ENCODE results near the gene FFAR4. TPM values are rescaled to one million over a fixed set of nuclear protein-coding genes. Genes with fewer than 3 reads are reported as not detected.

The FFAR4 gene
- total and polyA plus RNA-seq, 2 of the 8 experiments (the other 6 are each of a cell fraction or from before 2014, with no cell fraction given) = not detected

DNA sequence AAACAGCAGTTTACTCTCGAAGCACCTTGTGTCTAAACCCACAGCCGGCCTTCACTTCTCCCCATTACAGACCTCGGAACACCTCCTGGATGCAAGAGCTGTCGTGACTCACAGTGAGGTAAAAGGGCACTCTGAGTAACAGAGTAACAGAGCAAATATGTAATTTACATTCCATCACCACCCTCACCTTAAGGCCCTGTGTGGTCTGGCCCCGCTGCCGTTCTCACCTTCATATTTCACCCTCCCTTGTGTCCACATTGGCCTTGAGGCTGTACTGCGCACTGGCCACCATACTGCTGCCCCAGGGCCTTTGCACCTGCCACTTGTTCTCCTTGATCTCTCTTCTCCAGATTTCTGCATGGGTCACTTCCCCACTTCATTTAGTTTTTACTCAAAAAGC lies 12.6 kb downstream of the FFAR4 start:
- Histone ChIP-seq H3K4me2 (ENCODE audit: insufficient read depth in 1 of 2, low read depth in 2 of 2, low read length in 2 of 2) (no peak overlapping the region), H3K4me1 (replicated peaks in 1 of 4; ENCODE audit: control insufficient read depth in 3 of 4, insufficient read depth in 4 of 4, low read length in 3 of 4) (no peaks in the 10 kb centered on the region), H3K9ac (replicated peaks in 1 of 4; ENCODE audit: extremely low read depth in 1 of 4, low read depth in 3 of 4, low read length in 3 of 4) (no peak overlapping the region), H4K8ac (ENCODE audit: extremely low read depth, insufficient read depth, low read length) (no peak overlapping the region), H4K5ac (ENCODE audit: insufficient read length, low read depth, low read length) (no peak overlapping the region), H3K27ac (ENCODE audit: low read depth, low read length) (no peak overlapping the region), H3K18ac (ENCODE audit: extremely low read depth, low read length) (no peak overlapping the region), H2BK12ac (ENCODE audit: low read depth, low read length) (no peak overlapping the region), H3K9me3 (ENCODE audit: insufficient read depth in 2 of 2, low read depth in 1 of 2, low read length in 1 of 2) (no peaks in the 10 kb centered on the region), H3K4me3 (ENCODE audit: extremely low read depth in 1 of 4, insufficient read depth in 2 of 4, low read depth in 3 of 4, low read length in 4 of 4) (no peak overlapping the region), H2BK15ac (ENCODE audit: low read length) (no peak overlapping the region), H3K56ac (replicated peaks; ENCODE audit: insufficient read length, low read depth, low read length) (no peak overlapping the region), H2BK120ac (replicated peaks; ENCODE audit: low read depth, low read length) (no peak overlapping the region), H3K14ac (ENCODE audit: insufficient read length) (no peak overlapping the region), H3K27me3 (replicated peaks in 1 of 4; ENCODE audit: control insufficient read depth in 3 of 4, extremely low read depth in 1 of 4, insufficient read depth in 3 of 4, low read length in 3 of 4) (0 out of 7 replicates have a peak, but pooled peaks cover 0 to 2% (median 0%) of the 10 kb centered on the region in 4 experiments), H4K91ac (replicated peaks; ENCODE audit: insufficient read length, low read length) (no peak overlapping the region), H3K4ac (replicated peaks; ENCODE audit: insufficient read length, low read depth, low read length) (no peak overlapping the region), H2AK5ac (ENCODE audit: low read depth, low read length) (no peak overlapping the region), H2AFZ (ENCODE audit: low read length) (no peak overlapping the region), H3K36me3 (ENCODE audit: control insufficient read depth in 2 of 4, insufficient read depth in 4 of 4, low read length in 3 of 4) (no peaks in the 10 kb centered on the region), H2BK5ac (ENCODE audit: low read depth, low read length) (no peak overlapping the region), H3K23ac (ENCODE audit: insufficient read length) (no peak overlapping the region), H3K23me2 (ENCODE audit: low read depth, low read length) (no peaks in the 10 kb centered on the region), H3K79me1 (ENCODE audit: low read depth, low read length) (no peaks in the 10 kb centered on the region), H2BK20ac (ENCODE audit: low read length) (no peak overlapping the region), H4K20me1 (replicated peaks in 1 of 2; ENCODE audit: control insufficient read depth in 1 of 2, insufficient read depth in 2 of 2, low read length in 2 of 2) (no peaks in the 10 kb centered on the region), H3K79me2 (ENCODE audit: control insufficient read depth in 1 of 2, insufficient read depth in 2 of 2, low read length in 2 of 2) (no peaks in the 10 kb centered on the region)
- DNase-seq (ENCODE audit: low read depth in 1 of 2, low spot score in 2 of 2) = no peak
- WGBS, 2 experiments (ENCODE audit: extremely low coverage in 1 of 2, insufficient coverage in 1 of 2, insufficient read length in 1 of 2, insufficient replicate concordance in 2 of 2, low coverage in 1 of 2, low lambda C conversion rate in 2 of 2, missing lambda C conversion rate in 1 of 2) = 79% methylated on average over 7 of the region's 7 CpGs; no CpG with 5 or more reads in 1 of the 2 experiments
- no peak for FAIRE-seq
- ChIA-PET POLR2A (ENCODE audit: partially characterized antibody) (no interaction called here), CTCF (ENCODE audit: partially characterized antibody) (no interaction called here)
- TF ChIP-seq, protein P1, sequence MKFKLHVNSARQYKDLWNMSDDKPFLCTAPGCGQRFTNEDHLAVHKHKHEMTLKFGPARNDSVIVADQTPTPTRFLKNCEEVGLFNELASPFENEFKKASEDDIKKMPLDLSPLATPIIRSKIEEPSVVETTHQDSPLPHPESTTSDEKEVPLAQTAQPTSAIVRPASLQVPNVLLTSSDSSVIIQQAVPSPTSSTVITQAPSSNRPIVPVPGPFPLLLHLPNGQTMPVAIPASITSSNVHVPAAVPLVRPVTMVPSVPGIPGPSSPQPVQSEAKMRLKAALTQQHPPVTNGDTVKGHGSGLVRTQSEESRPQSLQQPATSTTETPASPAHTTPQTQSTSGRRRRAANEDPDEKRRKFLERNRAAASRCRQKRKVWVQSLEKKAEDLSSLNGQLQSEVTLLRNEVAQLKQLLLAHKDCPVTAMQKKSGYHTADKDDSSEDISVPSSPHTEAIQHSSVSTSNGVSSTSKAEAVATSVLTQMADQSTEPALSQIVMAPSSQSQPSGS (IDR thresholded peaks at IDR 0.05; ENCODE audit: low read length) = no peak
- TF ChIP-seq RFX5 (IDR thresholded peaks at IDR 0.05; ENCODE audit: borderline replicate concordance, low read depth, low read length) (no peak), RXRA (IDR thresholded peaks at IDR 0.05; ENCODE audit: insufficient read depth, low read depth, low read length) (no peak), CEBPB (IDR thresholded peaks at IDR 0.05; ENCODE audit: low read depth, low read length) (no peak), CTBP2 (IDR thresholded peaks at IDR 0.05; ENCODE audit: borderline replicate concordance, insufficient read depth, insufficient read length, low read length) (no peak), SRF (IDR thresholded peaks at IDR 0.05; ENCODE audit: low read depth, low read length) (no peak), JUN (IDR thresholded peaks at IDR 0.05; ENCODE audit: low read depth, low read length) (no peak), GTF2F1 (IDR thresholded peaks at IDR 0.05; ENCODE audit: borderline replicate concordance, low read depth, low read length) (no peak)

Measured in H1 (cell line).